HCT116 (cell line): ENCODE measurements around the gene LUC7L2. TPM values are rescaled to one million over a fixed set of nuclear protein-coding genes. Genes with fewer than 3 reads are reported as not detected.
"Not testable (repeated sequence)": the region's sequence is repeated elsewhere in the genome, so short reads cannot be mapped to it uniquely, and the experiment has no call there.

Source experiments
- ATAC-seq: fragments of 200-7000 bp; cut with Tn5 transposase; 2 replicates; pipeline ENCODE4 v1.9.1; 2020; ENCODE audit warnings: mild to moderate bottlenecking, moderate library complexity
- BruUV-seq: library from RNA; stranded (reverse); fragments of 400-500 nt; replicated peaks from 2 replicates; lab custom pipeline; 2021; lab: Mats Ljungman, UMichigan
- CTCF ChIA-PET: fragments of 300-600 bp; sonication (Branson Sonifier 250); formaldehyde crosslinking; loops from one replicate; lab custom pipeline; 2021; ENCODE audit warnings: antibody characterized with exemption; lab: Charles Lee
- POLR2A ChIA-PET: fragments of 300-600, 350-600 bp; sonication (Branson Sonifier 250); formaldehyde crosslinking; loops from one replicate; lab custom pipeline; 2021; ENCODE audit warnings: antibody characterized with exemption; lab: Charles Lee
- RAD21 ChIA-PET, 2 experiments: fragments of 300-600 bp; sonication (Branson Sonifier 250); formaldehyde crosslinking; loops; one replicate each; lab custom pipeline; 2023; ENCODE audit warnings: low total read pairs in 2 of 2; ENCODE audit not compliant: uncharacterized antibody in 2 of 2, unreplicated experiment in 2 of 2, low non-redundant PET in 1 of 2; lab: Charles Lee
- DNase-seq: peaks from one replicate; pipeline ENCODE4 v3.0.0-alpha.2; 2010; ENCODE audit warnings: low read depth, low spot score
- H2AFZ ChIP-seq: fragments of 200-600 bp; shearing (Covaris generic), sonication (generic); 2 replicates; pipeline ENCODE4 v1.6.1; 2017; ENCODE audit warnings: low read depth, mixed run types, mixed read lengths, antibody characterized with exemption, low read length; ENCODE audit not compliant: poor library complexity, severe bottlenecking
- H3K27ac ChIP-seq: 2 replicates; pipeline ENCODE4 v1.5.1; 2012; ENCODE audit warnings: low read depth, low read length
- H3K27me3 ChIP-seq: fragments of 200-600 bp; sonication (generic); 2 replicates; pipeline ENCODE4 v1.6.1; 2016; ENCODE audit warnings: mixed run types, low read length, mixed read lengths; ENCODE audit not compliant: insufficient read depth
- H3K36me3 ChIP-seq, 2 experiments: fragments of 200-500 bp in 1 of 2; fragments of 200-600 bp in 1 of 2; sonication (Bioruptor generic) in 1 of 2; sonication (generic) in 1 of 2; 2 replicates each; pipeline versions ENCODE4 v1.5.1 to v1.6.1; 2014 to 2016; ENCODE audit warnings: low read length in 2 of 2, inconsistent platforms in 1 of 2, mixed read lengths in 1 of 2, mixed run types in 1 of 2; ENCODE audit not compliant: insufficient read depth in 2 of 2, control insufficient read depth in 1 of 2
- H3K4me1 ChIP-seq, 2 experiments: fragments of 200-600 bp in 1 of 2; sonication (generic) in 1 of 2; 2 replicates each; pipeline versions ENCODE4 v1.5.1 to v1.6.1; 2012 to 2017; ENCODE audit warnings: low read length in 2 of 2, inconsistent platforms in 1 of 2, mild to moderate bottlenecking in 1 of 2, mixed read lengths in 1 of 2, mixed run types in 1 of 2, moderate library complexity in 1 of 2; ENCODE audit not compliant: insufficient read depth in 2 of 2, control insufficient read depth in 1 of 2
- H3K4me2 ChIP-seq: fragments of 200-600 bp; sonication (generic); 2 replicates; pipeline ENCODE4 v1.6.1; 2017; ENCODE audit warnings: mixed run types, low read length, mixed read lengths
- H3K4me3 ChIP-seq, 2 experiments: fragments of 200-600 bp in 1 of 2; sonication (generic) in 1 of 2; replicated peaks in 1 of 2; 2 replicates each; pipeline ENCODE4 v1.5.1; 2011 to 2016; ENCODE audit warnings: low read length in 2 of 2, control low read depth in 1 of 2, low read depth in 1 of 2, mild to moderate bottlenecking in 1 of 2, mixed read lengths in 1 of 2, mixed run types in 1 of 2
- H3K79me2 ChIP-seq: fragments of 200-600 bp; sonication (generic); 2 replicates; pipeline ENCODE4 v1.6.1; 2017; ENCODE audit warnings: mild to moderate bottlenecking, mixed run types, low read length, moderate library complexity, mixed read lengths; ENCODE audit not compliant: insufficient read depth
- H3K9ac ChIP-seq: fragments of 200-600 bp; sonication (generic); 2 replicates; pipeline ENCODE4 v1.6.1; 2016; ENCODE audit warnings: low read length, mixed read lengths
- H3K9me2 ChIP-seq: fragments of 200-600 bp; sonication (generic), shearing (Covaris generic); 2 replicates; pipeline ENCODE4 v1.6.1; 2017; ENCODE audit warnings: mixed run types, mild to moderate bottlenecking, moderate library complexity; ENCODE audit not compliant: insufficient read depth
- H3K9me3 ChIP-seq, 2 experiments: fragments of 200-500 bp in 1 of 2; fragments of 200-600 bp in 1 of 2; sonication (Bioruptor generic) in 1 of 2; sonication (generic) in 1 of 2; 2 replicates each; pipeline ENCODE4 v1.6.1; 2014 to 2017; ENCODE audit warnings: low read length in 2 of 2, mixed read lengths in 2 of 2, inconsistent platforms in 1 of 2, low read depth in 1 of 2, mild to moderate bottlenecking in 1 of 2, mixed run types in 1 of 2, moderate library complexity in 1 of 2; ENCODE audit not compliant: control insufficient read depth in 1 of 2, insufficient read depth in 1 of 2
- H4K20me1 ChIP-seq: fragments of 200-600 bp; sonication (generic), shearing (Covaris generic); 2 replicates; pipeline ENCODE4 v1.6.1; 2017; ENCODE audit warnings: mixed run types, mild to moderate bottlenecking, moderate library complexity; ENCODE audit not compliant: insufficient read depth
- FOSL1 ChIP-seq: IDR thresholded peaks from 2 replicates; pipeline ENCODE4 v1.6.1; 2012; ENCODE audit warnings: low read depth
- POLR2AphosphoS5 ChIP-seq: IDR thresholded peaks from 2 replicates; pipeline ENCODE4 v1.6.1; 2011; ENCODE audit warnings: mild to moderate bottlenecking, low read depth, low read length, moderate library complexity
- ZNF274 ChIP-seq: fragments of 200-500 bp; sonication (Bioruptor generic); IDR thresholded peaks from 2 replicates; pipeline ENCODE4 v1.6.1; 2014; ENCODE audit warnings: mild to moderate bottlenecking, low read depth, low read length, inconsistent platforms
- intact Hi-C: fragments of 100-400 bp; cut with micrococcal nuclease; formaldehyde crosslinking; loops from 2 replicates; pipeline ENCODE4 v1.10.0; 2022
- total RNA-seq: library from RNA; stranded (reverse); gene quantifications from one replicate; pipeline ENCODE4 v1.2.1, GENCODE V29; 2021; ENCODE audit not compliant: unreplicated experiment

The LUC7L2 gene
- total RNA-seq, 1 experiment from 2014 or later, result 98.8 TPM

- H3K4me1 ChIP-seq, result peaks cover 7 to 18% of the 10 kb centered on the region in 2 experiments; a peak in 3 of 4 replicates
- CTCF ChIA-PET, result interaction anchor here (3.7 kb wide), 1 partner anchor 9 kb away, joined by 23 read pairs; no protein-coding TSS in a partner anchor
- BruUV-seq, H4K20me1 ChIP-seq, RAD21 ChIA-PET, H3K27ac ChIP-seq, H3K9ac ChIP-seq, DNase-seq, intact Hi-C loops, H3K27me3 ChIP-seq, H3K36me3 ChIP-seq, H3K9me3 ChIP-seq, H3K79me2 ChIP-seq, H3K4me3 ChIP-seq, H2AFZ ChIP-seq, H3K9me2 ChIP-seq: not testable (repeated sequence)
- peak; percentile 26; the same call in 1 of the 2 replicates for TF ChIP-seq FOSL1
- H3K4me2 ChIP-seq, result peak overlapping the region; percentile 37; the same call in 1 of the 2 replicates
- 0 out of 2 replicates have a peak, but pooled peaks have one; percentile 20 for ATAC-seq
- POLR2A ChIA-PET, result interaction anchor here (0.6 kb wide), 1 partner anchor 32 kb away, joined by 3 read pairs; no protein-coding TSS in a partner anchor
Observed at GRCh38 chr7:139425701-139426100, 66.0 kb downstream of the LUC7L2 start.

- TF ChIP-seq ZNF274, result no peak
- 0 out of 2 replicates have a peak, but pooled peaks have one; percentile 7 for TF ChIP-seq POLR2AphosphoS5
- H3K27ac ChIP-seq, result no peak overlapping the region
- H3K4me3 ChIP-seq, result no peak overlapping the region
- no peak overlapping the region for H2AFZ ChIP-seq
- intact Hi-C loops, result no loop called here
- CTCF ChIA-PET, result interaction anchor here (3.7 kb wide), 1 partner anchor 8 kb away, joined by 23 read pairs; no protein-coding TSS in a partner anchor
- POLR2A ChIA-PET, result interaction anchor here (0.6 kb wide), 1 partner anchor 31 kb away, joined by 3 read pairs; no protein-coding TSS in a partner anchor
- DNase-seq, result no peak
- H3K4me2 ChIP-seq, result no peak overlapping the region
- no peaks in the 10 kb centered on the region for H3K9me2 ChIP-seq
- H3K36me3 ChIP-seq, result peaks cover 2 to 6% of the 10 kb centered on the region in 2 experiments; a peak in 2 of 4 replicates
- RAD21 ChIA-PET, result no interaction called here
- H3K9me3 ChIP-seq, result no peaks in the 10 kb centered on the region
- no peak overlapping the region for H3K9ac ChIP-seq
- H3K4me1 ChIP-seq, result peaks cover 11 to 25% of the 10 kb centered on the region in 2 experiments
- H3K27me3 ChIP-seq, result no peaks in the 10 kb centered on the region
- no peaks in the 10 kb centered on the region for H3K79me2 ChIP-seq
- no peaks in the 10 kb centered on the region; the same call in none of the 2 replicates for H4K20me1 ChIP-seq
- no TSS peak for BruUV-seq
- no peak for ATAC-seq
Observed at GRCh38 chr7:139426258-139427028, 66.7 kb downstream of the LUC7L2 start.
